CD14-positive monocyte (primary cell): ENCODE data around the gene OPN4. TPM values are rescaled to one million over a fixed set of nuclear protein-coding genes. Genes with fewer than 3 reads are reported as not detected.

Experiments used
- DNase-seq, 3 donors: peaks; one replicate each; pipeline ENCODE4 v3.0.0-alpha.2; 2011 to 2022
- H2AFZ ChIP-seq: 2 replicates; pipeline ENCODE4 v1.6.0; 2012; ENCODE audit warnings: mild to moderate bottlenecking, low read depth, low read length, inconsistent platforms; ENCODE audit not compliant: insufficient read depth, poor library complexity, severe bottlenecking
- H3K27ac ChIP-seq, 2 donors: 1 replicate in 1 of 2; 2 replicates in 1 of 2; pipeline ENCODE4 v1.5.1; 2012 to 2013; ENCODE audit warnings: low read length in 2 of 2, control low read depth in 1 of 2, inconsistent platforms in 1 of 2, low read depth in 1 of 2, mild to moderate bottlenecking in 1 of 2
- H3K27me3 ChIP-seq, 2 donors: one replicate each; pipeline versions ENCODE4 v1.6.0 to v1.6.1; 2011 to 2013; ENCODE audit warnings: low read length in 2 of 2; ENCODE audit not compliant: control insufficient read depth in 2 of 2, insufficient read depth in 2 of 2
- H3K36me3 ChIP-seq, 2 donors: replicated peaks in 1 of 2; 1 replicate in 1 of 2; 2 replicates in 1 of 2; pipeline versions ENCODE4 v1.5.1 to v1.6.1; 2012 to 2013; ENCODE audit warnings: low read length in 2 of 2, control low read depth in 1 of 2, inconsistent platforms in 1 of 2, mild to moderate bottlenecking in 1 of 2; ENCODE audit not compliant: insufficient read depth in 2 of 2, control insufficient read depth in 1 of 2
- H3K4me1 ChIP-seq, 2 donors: 1 replicate in 1 of 2; 2 replicates in 1 of 2; pipeline versions ENCODE4 v1.5.1 to v1.6.1; 2012 to 2013; ENCODE audit warnings: low read length in 2 of 2, control low read depth in 1 of 2, inconsistent platforms in 1 of 2, mild to moderate bottlenecking in 1 of 2, moderate library complexity in 1 of 2; ENCODE audit not compliant: insufficient read depth in 2 of 2, control insufficient read depth in 1 of 2
- H3K4me2 ChIP-seq: replicated peaks from 2 replicates; pipeline ENCODE3; 2012; ENCODE audit warnings: low read length, moderate library complexity, mild to moderate bottlenecking; ENCODE audit not compliant: poor library complexity, severe bottlenecking; ENCODE audit errors: extremely low read depth
- H3K4me3 ChIP-seq, 3 experiments: fragments of 200-600 bp in 1 of 3; sonication (generic) in 1 of 3; replicated peaks in 1 of 3; 1 replicate in 2 of 3; 2 replicates in 1 of 3; pipeline ENCODE4 v1.5.1; 2011 to 2013; ENCODE audit warnings: low read length in 3 of 3, mild to moderate bottlenecking in 3 of 3, control low read depth in 2 of 3, low read depth in 2 of 3, inconsistent platforms in 1 of 3, moderate library complexity in 1 of 3
- H3K79me2 ChIP-seq: 2 replicates; pipeline ENCODE4 v1.6.0; 2012; ENCODE audit warnings: mild to moderate bottlenecking, control low read depth, inconsistent platforms, low read length, moderate library complexity; ENCODE audit not compliant: insufficient read depth
- H3K9ac ChIP-seq: 2 replicates; pipeline ENCODE4 v1.6.0; 2017; ENCODE audit warnings: low read length, mild to moderate bottlenecking; ENCODE audit not compliant: insufficient read depth, poor library complexity, severe bottlenecking
- H3K9me3 ChIP-seq, 2 donors: replicated peaks in 1 of 2; 1 replicate in 1 of 2; 2 replicates in 1 of 2; pipeline versions ENCODE4 v1.5.1 to v1.6.1; 2012 to 2013; ENCODE audit warnings: low read length in 2 of 2, control low read depth in 1 of 2; ENCODE audit not compliant: control insufficient read depth in 1 of 2, insufficient read depth in 1 of 2
- H4K20me1 ChIP-seq: 2 replicates; pipeline ENCODE4 v1.6.0; 2012; ENCODE audit warnings: mild to moderate bottlenecking, low read length, control low read depth, moderate library complexity; ENCODE audit not compliant: insufficient read depth
- H3K27ac Mint-ChIP-seq, 7 donors: one replicate each; pipeline ENCODE4 v1.8.0; 2020; ENCODE audit warnings: mild to moderate bottlenecking in 7 of 7, mixed read lengths in 7 of 7, moderate library complexity in 6 of 7, inconsistent platforms in 2 of 7
- H3K27me3 Mint-ChIP-seq, 3 donors: one replicate each; pipeline ENCODE4 v1.8.0; 2021 to 2022; ENCODE audit warnings: low read depth in 3 of 3, mild to moderate bottlenecking in 3 of 3, mixed read lengths in 3 of 3, moderate library complexity in 3 of 3, inconsistent platforms in 1 of 3
- H3K36me3 Mint-ChIP-seq, 2 donors: one replicate each; pipeline ENCODE4 v1.8.0; 2020; ENCODE audit warnings: mixed read lengths in 2 of 2, inconsistent platforms in 1 of 2, mild to moderate bottlenecking in 1 of 2
- H3K4me1 Mint-ChIP-seq: one replicate; pipeline ENCODE4 v1.8.0; 2020; ENCODE audit warnings: mild to moderate bottlenecking, mixed read lengths
- H3K4me3 Mint-ChIP-seq, 2 donors: one replicate each; pipeline ENCODE4 v1.8.0; 2020; ENCODE audit warnings: mild to moderate bottlenecking in 2 of 2, mixed read lengths in 2 of 2, moderate library complexity in 1 of 2
- H3K9me3 Mint-ChIP-seq, 7 donors: one replicate each; pipeline ENCODE4 v1.8.0; 2020 to 2022; ENCODE audit warnings: mixed read lengths in 7 of 7, mild to moderate bottlenecking in 6 of 7, moderate library complexity in 6 of 7, inconsistent platforms in 2 of 7
- CTCF ChIP-seq: fragments of 200-600 bp; IDR thresholded peaks from one replicate; pipeline ENCODE4 v1.8.0; 2022; ENCODE audit warnings: antibody characterized with exemption, mild to moderate bottlenecking
- WGBS: methylation state at CpG from one replicate; pipeline ENCODE4 v1.1.5; 2013; ENCODE audit warnings: missing lambda C conversion rate; ENCODE audit not compliant: insufficient coverage; 5-methylcytosine and 5-hydroxymethylcytosine counted together
- intact Hi-C, 2 donors: fragments of 100-400 bp; cut with micrococcal nuclease; formaldehyde crosslinking; loops; one replicate each; pipeline versions ENCODE4 v1.15.0 to v1.15.1; 2023
- polyA plus RNA-seq, 3 donors: library from polyadenylated mRNA; depleted of rRNA in 1 of 3; unstranded in 2 of 3; stranded (reverse) in 1 of 3; fragments of 300-500 nt in 2 of 3; fragments of >200 nt in 1 of 3; fragmentation: Illumina TruSeq in 2 of 3; gene quantifications; 1 replicate in 2 of 3; 2 replicates in 1 of 3; pipeline ENCODE4 v1.2.3, GENCODE V29; 2012 to 2021

Gene OPN4
- polyA plus RNA-seq, 3 donors: not detected

- TF ChIP-seq CTCF: peak; percentile 66
- Histone ChIP-seq H3K4me3 (no peak overlapping the region), H3K9ac (no peak overlapping the region), H3K27ac (no peak overlapping the region), H3K36me3 (no peaks in the 10 kb centered on the region), H3K4me1 (no peaks in the 10 kb centered on the region), H3K9me3 (no peaks in the 10 kb centered on the region), H2AFZ (peak overlapping the region; percentile 37), H3K4me2 (no peak overlapping the region), H3K79me2 (no peaks in the 10 kb centered on the region), H4K20me1 (no peaks in the 10 kb centered on the region), H3K27me3 (peaks cover 0 to 3% of the 10 kb centered on the region in 2 donors)
- H3K4me3 Mint-ChIP-seq: no peak overlapping the region
- intact Hi-C loops: loop anchor here in 1 of 2 donors (5.0 kb wide), 1 partner anchor 203 kb away; no protein-coding TSS in a partner anchor
- peaks cover 5 to 14% (median 12%) of the 10 kb centered on the region in 3 donors for H3K27me3 Mint-ChIP-seq
- no peak overlapping the region for H3K27ac Mint-ChIP-seq
- WGBS: 37% methylated on average over 6 of the region's 10 CpGs
- H3K9me3 Mint-ChIP-seq: no peaks in the 10 kb centered on the region
- H3K36me3 Mint-ChIP-seq: no peaks in the 10 kb centered on the region
- DNase-seq: peak in 2 of 3 donors; percentile 21 to 25
- H3K4me1 Mint-ChIP-seq: peaks cover 1% of the 10 kb centered on the region
Measured at GRCh38 chr10:86693721-86694369, 39.5 kb downstream of the OPN4 start.

- H3K36me3 ChIP-seq: no peaks in the 10 kb centered on the region
- no peak for TF ChIP-seq CTCF
- H3K27me3 ChIP-seq: peaks cover 0 to 3% of the 10 kb centered on the region in 2 donors
- intact Hi-C loops: no loop called here
- no peak overlapping the region for H3K27ac Mint-ChIP-seq
- H2AFZ ChIP-seq: no peak overlapping the region
- no peaks in the 10 kb centered on the region for H3K9me3 ChIP-seq
- H4K20me1 ChIP-seq: no peaks in the 10 kb centered on the region
- peaks cover 6 to 15% (median 9%) of the 10 kb centered on the region in 3 donors for H3K27me3 Mint-ChIP-seq
- H3K9me3 Mint-ChIP-seq: no peaks in the 10 kb centered on the region
- H3K36me3 Mint-ChIP-seq: no peaks in the 10 kb centered on the region
- H3K9ac ChIP-seq: no peak overlapping the region
- H3K79me2 ChIP-seq: no peaks in the 10 kb centered on the region
- 98% methylated on average over 6 of the region's 9 CpGs for WGBS
- no peak overlapping the region for H3K4me3 ChIP-seq
- no peak overlapping the region for H3K4me2 ChIP-seq
- DNase-seq: no peak
- H3K4me1 Mint-ChIP-seq: no peaks in the 10 kb centered on the region
- H3K4me3 Mint-ChIP-seq: no peak overlapping the region
- H3K27ac ChIP-seq: no peak overlapping the region
- no peaks in the 10 kb centered on the region for H3K4me1 ChIP-seq
Measured at GRCh38 chr10:86698207-86698940, 44.0 kb downstream of the OPN4 start.
